GM23248 (cell line): ENCODE data around the gene C2orf68. TPM values are rescaled to one million over a fixed set of nuclear protein-coding genes. Genes with fewer than 3 reads are reported as not detected.

Source experiments
- DNase-seq: peaks from one replicate; pipeline ENCODE4 v3.0.0-alpha.2; 2015
- H2AFZ ChIP-seq: fragments of 200-600 bp; sonication (generic); 2 replicates; pipeline ENCODE4 v1.6.1; 2016; ENCODE audit warnings: antibody characterized with exemption
- H3F3A ChIP-seq: fragments of 200-600 bp; sonication (generic); 2 replicates; pipeline ENCODE4 v1.6.1; 2016; ENCODE audit warnings: mild to moderate bottlenecking, antibody characterized with exemption, mixed run types; ENCODE audit not compliant: insufficient read depth
- H3K27ac ChIP-seq: fragments of 200-600 bp; sonication (generic); 2 replicates; pipeline ENCODE4 v1.5.1; 2016; ENCODE audit warnings: mild to moderate bottlenecking
- H3K27me3 ChIP-seq: fragments of 200-600 bp; sonication (generic); replicated peaks from 2 replicates; pipeline ENCODE4 v1.6.1; 2016; ENCODE audit warnings: mild to moderate bottlenecking; ENCODE audit not compliant: insufficient read depth
- H3K36me3 ChIP-seq: fragments of 200-600 bp; sonication (generic); 2 replicates; pipeline ENCODE4 v1.6.1; 2016; ENCODE audit warnings: low read depth, mild to moderate bottlenecking
- H3K4me1 ChIP-seq: fragments of 200-600 bp; sonication (generic); 2 replicates; pipeline ENCODE4 v1.6.1; 2016; ENCODE audit warnings: mild to moderate bottlenecking; ENCODE audit not compliant: insufficient read depth
- H3K4me2 ChIP-seq: fragments of 200-600 bp; sonication (generic); one replicate; pipeline ENCODE4 v1.6.1; 2016; ENCODE audit warnings: mild to moderate bottlenecking; ENCODE audit not compliant: unreplicated experiment
- H3K4me3 ChIP-seq: fragments of 200-600 bp; sonication (generic); 2 replicates; pipeline ENCODE4 v1.5.1; 2016; ENCODE audit warnings: mild to moderate bottlenecking
- H3K79me2 ChIP-seq: fragments of 200-600 bp; sonication (generic); 2 replicates; pipeline ENCODE4 v1.6.1; 2016; ENCODE audit warnings: mild to moderate bottlenecking; ENCODE audit not compliant: insufficient read depth
- H3K9ac ChIP-seq: fragments of 200-600 bp; sonication (generic); 2 replicates; pipeline ENCODE4 v1.6.1; 2016; ENCODE audit warnings: mild to moderate bottlenecking
- H3K9me2 ChIP-seq: fragments of 200-600 bp; sonication (generic); 2 replicates; pipeline ENCODE4 v1.6.1; 2016; ENCODE audit warnings: mixed run types, mild to moderate bottlenecking, moderate library complexity; ENCODE audit not compliant: insufficient read depth
- H3K9me3 ChIP-seq: fragments of 200-600 bp; sonication (generic); one replicate; pipeline ENCODE4 v1.6.1; 2017; ENCODE audit warnings: low read depth
- H4K20me1 ChIP-seq: fragments of 200-600 bp; sonication (generic); 2 replicates; pipeline ENCODE4 v1.6.0; 2016; ENCODE audit not compliant: insufficient read depth
- EZH2 ChIP-seq: fragments of 200-600 bp; sonication (generic); IDR thresholded peaks from 2 replicates; pipeline ENCODE4 v1.6.1; 2018; ENCODE audit warnings: antibody characterized with exemption, mild to moderate bottlenecking; ENCODE audit not compliant: insufficient read depth, poor library complexity, severe bottlenecking
- EZH2phosphoT487 ChIP-seq: fragments of 200-600 bp; sonication (generic); IDR thresholded peaks from 2 replicates; pipeline ENCODE4 v1.6.1; 2018; ENCODE audit warnings: antibody characterized with exemption, moderate library complexity, mild to moderate bottlenecking, low read depth; ENCODE audit not compliant: insufficient read depth
- WGBS, 2 experiments: methylation state at CpG; one replicate each; pipeline ENCODE4 v1.1.6; 2015 to 2017; ENCODE audit warnings: low lambda C conversion rate in 2 of 2, low coverage in 1 of 2; ENCODE audit errors: missing lambda C conversion rate in 2 of 2; 5-methylcytosine and 5-hydroxymethylcytosine counted together
- in situ Hi-C: fragments of 300-500 bp; cut with MboI; formaldehyde crosslinking; loops from 2 replicates; pipeline ENCODE4 v1.15.0; 2020
- polyA plus RNA-seq: library from polyadenylated mRNA; unstranded; fragments of >200 nt; fragmentation: Nextera tagmentation; extraction: Ambion mirVana; gene quantifications from 2 replicates; pipeline ENCODE4 v1.2.1, GENCODE V29; 2016
- total RNA-seq: library from RNA; depleted of rRNA; stranded (reverse); fragments of >200 nt; shearing (Covaris generic); gene quantifications from 2 replicates; pipeline ENCODE4 v1.2.3, GENCODE V29; 2014

Gene C2orf68
- total and polyA plus RNA-seq, 2 experiments from 2014 or later = 9.8 to 30.4 TPM

- H3K27ac ChIP-seq = peak overlapping the region; percentile 96
- H3K4me1 ChIP-seq = peaks cover 41% of the 10 kb centered on the region
- no peak overlapping the region for H3K4me2 ChIP-seq
These were observed 20.3 kb downstream of the C2orf68 start for GRCh38 chr2:85591563-85591962.

GRCh38 chr2:85590950-85591349, 20.9 kb downstream of the C2orf68 start:
- Histone ChIP-seq H3K4me3 (peak overlapping the region; percentile 44), H3K4me1 (peaks cover 44% of the 10 kb centered on the region)

More at GRCh38 chr2:85591563-85591962, 20.3 kb downstream of the C2orf68 start:
- no peaks in the 10 kb centered on the region for H3K9me3 ChIP-seq
- peaks cover 40% of the 10 kb centered on the region for H3F3A ChIP-seq
- H3K9me2 ChIP-seq = no peaks in the 10 kb centered on the region
- peaks cover 73% of the 10 kb centered on the region for H3K79me2 ChIP-seq
- in situ Hi-C loops = no loop called here
- H3K27me3 ChIP-seq = no peaks in the 10 kb centered on the region
- H3K36me3 ChIP-seq = no peaks in the 10 kb centered on the region
- H2AFZ ChIP-seq = no peak overlapping the region
- no peaks in the 10 kb centered on the region for H4K20me1 ChIP-seq
- peak overlapping the region; percentile 77 for H3K9ac ChIP-seq
- no peak for DNase-seq
- WGBS, 2 experiments = 85 to 90% methylated on average over 12 of the region's 12 CpGs
- TF ChIP-seq EZH2 (no peak), EZH2phosphoT487 (no peak)
- H3K4me3 ChIP-seq = no peak overlapping the region

GRCh38 chr2:85589982-85590791, 21.7 kb downstream of the C2orf68 start:
- peaks cover 52% of the 10 kb centered on the region for H3K4me1 ChIP-seq
- peaks cover 69% of the 10 kb centered on the region for H3K79me2 ChIP-seq
- peaks cover 50% of the 10 kb centered on the region for H3F3A ChIP-seq
- H3K4me3 ChIP-seq = peak overlapping the region; percentile 44
- no peaks in the 10 kb centered on the region for H4K20me1 ChIP-seq
- no peaks in the 10 kb centered on the region for H3K27me3 ChIP-seq
- TF ChIP-seq EZH2phosphoT487 = no peak
- no peak for TF ChIP-seq EZH2
- H3K27ac ChIP-seq = peak overlapping the region; percentile 96
- H3K36me3 ChIP-seq = no peaks in the 10 kb centered on the region
- peak overlapping the region; percentile 77 for H3K9ac ChIP-seq
- no peaks in the 10 kb centered on the region for H3K9me2 ChIP-seq
- peak overlapping the region; percentile 87 for H3K4me2 ChIP-seq
- peak overlapping the region; percentile 32; the same call in 1 of the 2 replicates for H2AFZ ChIP-seq
- peak; percentile 94 for DNase-seq
- no peaks in the 10 kb centered on the region for H3K9me3 ChIP-seq
- 59 to 64% methylated on average over 7 of the region's 7 CpGs for WGBS, 2 experiments
- in situ Hi-C loops = no loop called here

More at GRCh38 chr2:85590950-85591349, 20.9 kb downstream of the C2orf68 start:
- Histone ChIP-seq H3K27ac (peak overlapping the region; percentile 96), H3K4me2 (peak overlapping the region; percentile 87), H3K9me2 (no peaks in the 10 kb centered on the region), H2AFZ (peak overlapping the region; percentile 32; the same call in 1 of the 2 replicates), H3K79me2 (peaks cover 73% of the 10 kb centered on the region), H3K27me3 (no peaks in the 10 kb centered on the region), H3K36me3 (no peaks in the 10 kb centered on the region), H4K20me1 (no peaks in the 10 kb centered on the region), H3F3A (peaks cover 44% of the 10 kb centered on the region), H3K9ac (peak overlapping the region; percentile 77), H3K9me3 (no peaks in the 10 kb centered on the region)
- no peak for DNase-seq
- in situ Hi-C loops = no loop called here
- 97 to 100% methylated on average over 2 of the region's 2 CpGs for WGBS, 2 experiments
- TF ChIP-seq EZH2 (no peak), EZH2phosphoT487 (no peak)

GRCh38 chr2:85589181-85589580, 22.7 kb downstream of the C2orf68 start:
- Histone ChIP-seq H3K4me3 (no peak overlapping the region), H3K4me1 (peaks cover 50% of the 10 kb centered on the region), H2AFZ (no peak overlapping the region), H3K9ac (no peak overlapping the region), H3K36me3 (no peaks in the 10 kb centered on the region), H3K9me3 (no peaks in the 10 kb centered on the region), H3K27ac (peak overlapping the region; percentile 96), H4K20me1 (no peaks in the 10 kb centered on the region), H3K79me2 (peaks cover 63% of the 10 kb centered on the region), H3F3A (peaks cover 46% of the 10 kb centered on the region), H3K4me2 (no peak overlapping the region), H3K9me2 (no peaks in the 10 kb centered on the region), H3K27me3 (no peaks in the 10 kb centered on the region)
- TF ChIP-seq EZH2phosphoT487 (no peak), EZH2 (no peak)
- 63 to 68% methylated on average over 4 of the region's 4 CpGs for WGBS, 2 experiments
- in situ Hi-C loops = no loop called here
- DNase-seq = no peak
